WTC11 (cell line): Measurements from ENCODE around the gene TAGLN3. TPM values are rescaled to one million over a fixed set of nuclear protein-coding genes. Genes with fewer than 3 reads are reported as not detected.

Experiments used
- ATAC-seq: fragments of 200-7000 bp; cut with Tn5 transposase; 2 replicates; pipeline ENCODE4 v1.10.0; 2021; ENCODE audit warnings: mild to moderate bottlenecking, moderate library complexity
- CTCF ChIA-PET: fragments of 300-600 bp; sonication (Branson Sonifier 250); formaldehyde crosslinking; loops from one replicate; lab custom pipeline; 2021; ENCODE audit warnings: antibody characterized with exemption; lab: Charles Lee
- POLR2A ChIA-PET: fragments of 350-600 bp; sonication (Branson Sonifier 250); formaldehyde crosslinking; loops from one replicate; lab custom pipeline; 2021; ENCODE audit warnings: antibody characterized with exemption; lab: Charles Lee
- DNase-seq: peaks from one replicate; pipeline ENCODE4 v3.0.0; 2021; ENCODE audit warnings: low spot score
- H3K27ac Mint-ChIP-seq: 2 replicates; pipeline ENCODE4 v1.8.0; 2021; ENCODE audit warnings: mixed read lengths
- H3K27me3 Mint-ChIP-seq: 2 replicates; pipeline ENCODE4 v1.8.0; 2021; ENCODE audit warnings: low read depth, mild to moderate bottlenecking, moderate library complexity, mixed read lengths
- H3K36me3 Mint-ChIP-seq: 2 replicates; pipeline ENCODE4 v1.8.0; 2021; ENCODE audit warnings: mixed read lengths
- H3K4me1 Mint-ChIP-seq: 2 replicates; pipeline ENCODE4 v1.8.0; 2022; ENCODE audit warnings: mixed read lengths
- H3K4me3 Mint-ChIP-seq: 2 replicates; pipeline ENCODE4 v1.8.0; 2021; ENCODE audit warnings: mild to moderate bottlenecking, moderate library complexity, mixed read lengths
- H3K9me3 Mint-ChIP-seq: 2 replicates; pipeline ENCODE4 v1.8.0; 2021; ENCODE audit warnings: mixed read lengths
- ATF1 ChIP-seq: sonication (generic); formaldehyde crosslinking; IDR thresholded peaks from 2 replicates; pipeline ENCODE4 v1.8.1; 2023; ENCODE audit warnings: mild to moderate bottlenecking, moderate library complexity, missing genetic modification reagents
- FOXK1 ChIP-seq: sonication (generic); formaldehyde crosslinking; IDR thresholded peaks from 2 replicates; pipeline ENCODE4 v1.8.0; 2022; ENCODE audit warnings: mild to moderate bottlenecking, moderate library complexity, missing genetic modification reagents
- KAT7 ChIP-seq: sonication (generic); formaldehyde crosslinking; IDR thresholded peaks from 2 replicates; pipeline ENCODE4 v1.8.1; 2023; ENCODE audit warnings: missing genetic modification reagents, mild to moderate bottlenecking, borderline replicate concordance
- NFATC4 ChIP-seq: fragments of 250-450 bp; sonication (Bioruptor Pico); IDR thresholded peaks from 2 replicates; pipeline ENCODE4 v1.9.0; 2021; ENCODE audit warnings: mild to moderate bottlenecking
- SMAD3 ChIP-seq: sonication (generic); formaldehyde crosslinking; IDR thresholded peaks from 2 replicates; pipeline ENCODE4 v1.8.0; 2022; ENCODE audit warnings: missing genetic modification reagents, mild to moderate bottlenecking, borderline replicate concordance
- TEAD4 ChIP-seq: sonication (generic); formaldehyde crosslinking; IDR thresholded peaks from 2 replicates; pipeline ENCODE4 v1.8.0; 2022; ENCODE audit warnings: mild to moderate bottlenecking, missing genetic modification reagents
- total RNA-seq: library from RNA; stranded (reverse); gene quantifications from 3 replicates; pipeline ENCODE4 v1.2.3, GENCODE V29; 2021
- TF ChIP-seq, protein P1 (sequence below): fragments of 250-450 bp; sonication (Bioruptor Pico); IDR thresholded peaks from 2 replicates; pipeline ENCODE4 v1.9.0; 2021; ENCODE audit warnings: mild to moderate bottlenecking, borderline replicate concordance
- TF ChIP-seq, protein P2 (sequence below): sonication (generic); formaldehyde crosslinking; IDR thresholded peaks from 2 replicates; pipeline ENCODE4 v1.8.0; 2022; ENCODE audit warnings: missing genetic modification reagents
- TF ChIP-seq, protein P3 (sequence below): sonication (generic); formaldehyde crosslinking; IDR thresholded peaks from 2 replicates; pipeline ENCODE4 v1.8.0; 2023; ENCODE audit warnings: missing genetic modification reagents, mild to moderate bottlenecking, borderline replicate concordance
- TF ChIP-seq, protein P4 (sequence below): sonication (generic); formaldehyde crosslinking; IDR thresholded peaks from 2 replicates; pipeline ENCODE4 v1.8.0; 2022; ENCODE audit warnings: mild to moderate bottlenecking, missing genetic modification reagents
- TF ChIP-seq, protein P5 (sequence below): sonication (generic); formaldehyde crosslinking; IDR thresholded peaks from 2 replicates; pipeline ENCODE4 v1.8.0; 2023; ENCODE audit warnings: mild to moderate bottlenecking, missing genetic modification reagents

Gene TAGLN3
- total RNA-seq, 1 experiment from 2014 or later, result 2.8 TPM

DNA sequence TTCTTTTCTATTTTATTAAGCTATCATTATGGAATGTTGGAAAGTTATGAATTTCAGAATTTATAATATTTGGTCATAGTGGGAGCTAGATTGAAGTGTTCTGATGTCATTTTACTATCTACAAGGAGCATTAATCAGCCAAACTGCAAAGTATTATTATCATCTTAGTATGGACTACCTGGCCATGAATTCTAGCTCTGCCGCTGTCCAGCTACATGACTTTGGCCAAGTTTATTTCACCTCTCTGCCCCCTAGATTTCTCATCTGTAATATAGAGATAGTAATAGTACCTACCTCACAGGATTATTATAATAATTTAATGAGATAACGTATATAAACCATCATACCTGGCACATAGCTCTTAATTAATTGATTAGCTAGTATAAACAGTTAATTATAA is 47.7 kb upstream of the TAGLN3 start (continued):
- TF ChIP-seq, protein P1, sequence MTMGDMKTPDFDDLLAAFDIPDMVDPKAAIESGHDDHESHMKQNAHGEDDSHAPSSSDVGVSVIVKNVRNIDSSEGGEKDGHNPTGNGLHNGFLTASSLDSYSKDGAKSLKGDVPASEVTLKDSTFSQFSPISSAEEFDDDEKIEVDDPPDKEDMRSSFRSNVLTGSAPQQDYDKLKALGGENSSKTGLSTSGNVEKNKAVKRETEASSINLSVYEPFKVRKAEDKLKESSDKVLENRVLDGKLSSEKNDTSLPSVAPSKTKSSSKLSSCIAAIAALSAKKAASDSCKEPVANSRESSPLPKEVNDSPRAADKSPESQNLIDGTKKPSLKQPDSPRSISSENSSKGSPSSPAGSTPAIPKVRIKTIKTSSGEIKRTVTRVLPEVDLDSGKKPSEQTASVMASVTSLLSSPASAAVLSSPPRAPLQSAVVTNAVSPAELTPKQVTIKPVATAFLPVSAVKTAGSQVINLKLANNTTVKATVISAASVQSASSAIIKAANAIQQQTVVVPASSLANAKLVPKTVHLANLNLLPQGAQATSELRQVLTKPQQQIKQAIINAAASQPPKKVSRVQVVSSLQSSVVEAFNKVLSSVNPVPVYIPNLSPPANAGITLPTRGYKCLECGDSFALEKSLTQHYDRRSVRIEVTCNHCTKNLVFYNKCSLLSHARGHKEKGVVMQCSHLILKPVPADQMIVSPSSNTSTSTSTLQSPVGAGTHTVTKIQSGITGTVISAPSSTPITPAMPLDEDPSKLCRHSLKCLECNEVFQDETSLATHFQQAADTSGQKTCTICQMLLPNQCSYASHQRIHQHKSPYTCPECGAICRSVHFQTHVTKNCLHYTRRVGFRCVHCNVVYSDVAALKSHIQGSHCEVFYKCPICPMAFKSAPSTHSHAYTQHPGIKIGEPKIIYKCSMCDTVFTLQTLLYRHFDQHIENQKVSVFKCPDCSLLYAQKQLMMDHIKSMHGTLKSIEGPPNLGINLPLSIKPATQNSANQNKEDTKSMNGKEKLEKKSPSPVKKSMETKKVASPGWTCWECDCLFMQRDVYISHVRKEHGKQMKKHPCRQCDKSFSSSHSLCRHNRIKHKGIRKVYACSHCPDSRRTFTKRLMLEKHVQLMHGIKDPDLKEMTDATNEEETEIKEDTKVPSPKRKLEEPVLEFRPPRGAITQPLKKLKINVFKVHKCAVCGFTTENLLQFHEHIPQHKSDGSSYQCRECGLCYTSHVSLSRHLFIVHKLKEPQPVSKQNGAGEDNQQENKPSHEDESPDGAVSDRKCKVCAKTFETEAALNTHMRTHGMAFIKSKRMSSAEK, result no peak
- TF ChIP-seq SMAD3 (CRISPR knock-in tag), result no peak
- TF ChIP-seq KAT7, result no peak
- no peak for TF ChIP-seq NFATC4 (CRISPR knock-in tag)
- TF ChIP-seq, protein P2, sequence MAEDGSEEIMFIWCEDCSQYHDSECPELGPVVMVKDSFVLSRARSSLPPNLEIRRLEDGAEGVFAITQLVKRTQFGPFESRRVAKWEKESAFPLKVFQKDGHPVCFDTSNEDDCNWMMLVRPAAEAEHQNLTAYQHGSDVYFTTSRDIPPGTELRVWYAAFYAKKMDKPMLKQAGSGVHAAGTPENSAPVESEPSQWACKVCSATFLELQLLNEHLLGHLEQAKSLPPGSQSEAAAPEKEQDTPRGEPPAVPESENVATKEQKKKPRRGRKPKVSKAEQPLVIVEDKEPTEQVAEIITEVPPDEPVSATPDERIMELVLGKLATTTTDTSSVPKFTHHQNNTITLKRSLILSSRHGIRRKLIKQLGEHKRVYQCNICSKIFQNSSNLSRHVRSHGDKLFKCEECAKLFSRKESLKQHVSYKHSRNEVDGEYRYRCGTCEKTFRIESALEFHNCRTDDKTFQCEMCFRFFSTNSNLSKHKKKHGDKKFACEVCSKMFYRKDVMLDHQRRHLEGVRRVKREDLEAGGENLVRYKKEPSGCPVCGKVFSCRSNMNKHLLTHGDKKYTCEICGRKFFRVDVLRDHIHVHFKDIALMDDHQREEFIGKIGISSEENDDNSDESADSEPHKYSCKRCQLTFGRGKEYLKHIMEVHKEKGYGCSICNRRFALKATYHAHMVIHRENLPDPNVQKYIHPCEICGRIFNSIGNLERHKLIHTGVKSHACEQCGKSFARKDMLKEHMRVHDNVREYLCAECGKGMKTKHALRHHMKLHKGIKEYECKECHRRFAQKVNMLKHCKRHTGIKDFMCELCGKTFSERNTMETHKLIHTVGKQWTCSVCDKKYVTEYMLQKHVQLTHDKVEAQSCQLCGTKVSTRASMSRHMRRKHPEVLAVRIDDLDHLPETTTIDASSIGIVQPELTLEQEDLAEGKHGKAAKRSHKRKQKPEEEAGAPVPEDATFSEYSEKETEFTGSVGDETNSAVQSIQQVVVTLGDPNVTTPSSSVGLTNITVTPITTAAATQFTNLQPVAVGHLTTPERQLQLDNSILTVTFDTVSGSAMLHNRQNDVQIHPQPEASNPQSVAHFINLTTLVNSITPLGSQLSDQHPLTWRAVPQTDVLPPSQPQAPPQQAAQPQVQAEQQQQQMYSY, result no peak
- no peak for TF ChIP-seq FOXK1 (CRISPR knock-in tag)
- TF ChIP-seq, protein P3, sequence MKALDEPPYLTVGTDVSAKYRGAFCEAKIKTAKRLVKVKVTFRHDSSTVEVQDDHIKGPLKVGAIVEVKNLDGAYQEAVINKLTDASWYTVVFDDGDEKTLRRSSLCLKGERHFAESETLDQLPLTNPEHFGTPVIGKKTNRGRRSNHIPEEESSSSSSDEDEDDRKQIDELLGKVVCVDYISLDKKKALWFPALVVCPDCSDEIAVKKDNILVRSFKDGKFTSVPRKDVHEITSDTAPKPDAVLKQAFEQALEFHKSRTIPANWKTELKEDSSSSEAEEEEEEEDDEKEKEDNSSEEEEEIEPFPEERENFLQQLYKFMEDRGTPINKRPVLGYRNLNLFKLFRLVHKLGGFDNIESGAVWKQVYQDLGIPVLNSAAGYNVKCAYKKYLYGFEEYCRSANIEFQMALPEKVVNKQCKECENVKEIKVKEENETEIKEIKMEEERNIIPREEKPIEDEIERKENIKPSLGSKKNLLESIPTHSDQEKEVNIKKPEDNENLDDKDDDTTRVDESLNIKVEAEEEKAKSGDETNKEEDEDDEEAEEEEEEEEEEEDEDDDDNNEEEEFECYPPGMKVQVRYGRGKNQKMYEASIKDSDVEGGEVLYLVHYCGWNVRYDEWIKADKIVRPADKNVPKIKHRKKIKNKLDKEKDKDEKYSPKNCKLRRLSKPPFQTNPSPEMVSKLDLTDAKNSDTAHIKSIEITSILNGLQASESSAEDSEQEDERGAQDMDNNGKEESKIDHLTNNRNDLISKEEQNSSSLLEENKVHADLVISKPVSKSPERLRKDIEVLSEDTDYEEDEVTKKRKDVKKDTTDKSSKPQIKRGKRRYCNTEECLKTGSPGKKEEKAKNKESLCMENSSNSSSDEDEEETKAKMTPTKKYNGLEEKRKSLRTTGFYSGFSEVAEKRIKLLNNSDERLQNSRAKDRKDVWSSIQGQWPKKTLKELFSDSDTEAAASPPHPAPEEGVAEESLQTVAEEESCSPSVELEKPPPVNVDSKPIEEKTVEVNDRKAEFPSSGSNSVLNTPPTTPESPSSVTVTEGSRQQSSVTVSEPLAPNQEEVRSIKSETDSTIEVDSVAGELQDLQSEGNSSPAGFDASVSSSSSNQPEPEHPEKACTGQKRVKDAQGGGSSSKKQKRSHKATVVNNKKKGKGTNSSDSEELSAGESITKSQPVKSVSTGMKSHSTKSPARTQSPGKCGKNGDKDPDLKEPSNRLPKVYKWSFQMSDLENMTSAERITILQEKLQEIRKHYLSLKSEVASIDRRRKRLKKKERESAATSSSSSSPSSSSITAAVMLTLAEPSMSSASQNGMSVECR, result no peak
- TF ChIP-seq, protein P4, sequence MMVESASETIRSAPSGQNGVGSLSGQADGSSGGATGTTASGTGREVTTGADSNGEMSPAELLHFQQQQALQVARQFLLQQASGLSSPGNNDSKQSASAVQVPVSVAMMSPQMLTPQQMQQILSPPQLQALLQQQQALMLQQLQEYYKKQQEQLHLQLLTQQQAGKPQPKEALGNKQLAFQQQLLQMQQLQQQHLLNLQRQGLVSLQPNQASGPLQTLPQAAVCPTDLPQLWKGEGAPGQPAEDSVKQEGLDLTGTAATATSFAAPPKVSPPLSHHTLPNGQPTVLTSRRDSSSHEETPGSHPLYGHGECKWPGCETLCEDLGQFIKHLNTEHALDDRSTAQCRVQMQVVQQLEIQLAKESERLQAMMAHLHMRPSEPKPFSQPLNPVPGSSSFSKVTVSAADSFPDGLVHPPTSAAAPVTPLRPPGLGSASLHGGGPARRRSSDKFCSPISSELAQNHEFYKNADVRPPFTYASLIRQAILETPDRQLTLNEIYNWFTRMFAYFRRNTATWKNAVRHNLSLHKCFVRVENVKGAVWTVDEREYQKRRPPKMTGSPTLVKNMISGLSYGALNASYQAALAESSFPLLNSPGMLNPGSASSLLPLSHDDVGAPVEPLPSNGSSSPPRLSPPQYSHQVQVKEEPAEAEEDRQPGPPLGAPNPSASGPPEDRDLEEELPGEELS (CRISPR knock-in tag), result no peak

DNA sequence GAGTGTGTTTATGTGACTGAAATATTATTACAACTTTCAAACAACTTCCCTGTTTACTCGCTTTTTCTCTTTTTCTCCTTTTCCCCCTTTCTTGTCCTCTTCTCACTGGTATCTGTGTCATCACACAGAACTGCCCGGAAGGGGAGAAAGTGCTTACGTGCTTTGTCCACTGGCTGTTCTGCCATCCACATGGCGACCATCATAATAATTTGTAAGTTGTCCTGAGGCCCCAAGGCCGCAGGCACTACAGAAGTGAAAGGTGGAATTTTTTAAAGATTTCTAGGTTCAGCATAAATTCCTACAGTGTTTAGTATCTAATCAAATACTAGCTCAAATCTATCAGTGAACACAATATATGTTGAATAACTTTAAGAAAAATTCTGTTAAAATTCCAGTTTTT is 46.6 kb upstream of the TAGLN3 start:
- H3K4me3 Mint-ChIP-seq, result no peak overlapping the region
- H3K4me1 Mint-ChIP-seq, result peaks cover 30% of the 10 kb centered on the region
- H3K27ac Mint-ChIP-seq, result no peak overlapping the region
- H3K9me3 Mint-ChIP-seq, result no peaks in the 10 kb centered on the region
- POLR2A ChIA-PET, result no interaction called here
- ATAC-seq (no peak), DNase-seq (no peak)
- peaks cover 13% of the 10 kb centered on the region for H3K27me3 Mint-ChIP-seq
- H3K36me3 Mint-ChIP-seq, result no peaks in the 10 kb centered on the region; the same call in 1 of the 2 replicates
- CTCF ChIA-PET, result no interaction called here
- TF ChIP-seq, protein P1, result no peak
- TF ChIP-seq ATF1 (CRISPR knock-in tag) (no peak), TEAD4 (CRISPR knock-in tag) (no peak)
- TF ChIP-seq, protein P5, sequence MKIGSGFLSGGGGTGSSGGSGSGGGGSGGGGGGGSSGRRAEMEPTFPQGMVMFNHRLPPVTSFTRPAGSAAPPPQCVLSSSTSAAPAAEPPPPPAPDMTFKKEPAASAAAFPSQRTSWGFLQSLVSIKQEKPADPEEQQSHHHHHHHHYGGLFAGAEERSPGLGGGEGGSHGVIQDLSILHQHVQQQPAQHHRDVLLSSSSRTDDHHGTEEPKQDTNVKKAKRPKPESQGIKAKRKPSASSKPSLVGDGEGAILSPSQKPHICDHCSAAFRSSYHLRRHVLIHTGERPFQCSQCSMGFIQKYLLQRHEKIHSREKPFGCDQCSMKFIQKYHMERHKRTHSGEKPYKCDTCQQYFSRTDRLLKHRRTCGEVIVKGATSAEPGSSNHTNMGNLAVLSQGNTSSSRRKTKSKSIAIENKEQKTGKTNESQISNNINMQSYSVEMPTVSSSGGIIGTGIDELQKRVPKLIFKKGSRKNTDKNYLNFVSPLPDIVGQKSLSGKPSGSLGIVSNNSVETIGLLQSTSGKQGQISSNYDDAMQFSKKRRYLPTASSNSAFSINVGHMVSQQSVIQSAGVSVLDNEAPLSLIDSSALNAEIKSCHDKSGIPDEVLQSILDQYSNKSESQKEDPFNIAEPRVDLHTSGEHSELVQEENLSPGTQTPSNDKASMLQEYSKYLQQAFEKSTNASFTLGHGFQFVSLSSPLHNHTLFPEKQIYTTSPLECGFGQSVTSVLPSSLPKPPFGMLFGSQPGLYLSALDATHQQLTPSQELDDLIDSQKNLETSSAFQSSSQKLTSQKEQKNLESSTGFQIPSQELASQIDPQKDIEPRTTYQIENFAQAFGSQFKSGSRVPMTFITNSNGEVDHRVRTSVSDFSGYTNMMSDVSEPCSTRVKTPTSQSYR (CRISPR knock-in tag), result no peak
